Measurements from ENCODE around the gene HJV.

DNA sequence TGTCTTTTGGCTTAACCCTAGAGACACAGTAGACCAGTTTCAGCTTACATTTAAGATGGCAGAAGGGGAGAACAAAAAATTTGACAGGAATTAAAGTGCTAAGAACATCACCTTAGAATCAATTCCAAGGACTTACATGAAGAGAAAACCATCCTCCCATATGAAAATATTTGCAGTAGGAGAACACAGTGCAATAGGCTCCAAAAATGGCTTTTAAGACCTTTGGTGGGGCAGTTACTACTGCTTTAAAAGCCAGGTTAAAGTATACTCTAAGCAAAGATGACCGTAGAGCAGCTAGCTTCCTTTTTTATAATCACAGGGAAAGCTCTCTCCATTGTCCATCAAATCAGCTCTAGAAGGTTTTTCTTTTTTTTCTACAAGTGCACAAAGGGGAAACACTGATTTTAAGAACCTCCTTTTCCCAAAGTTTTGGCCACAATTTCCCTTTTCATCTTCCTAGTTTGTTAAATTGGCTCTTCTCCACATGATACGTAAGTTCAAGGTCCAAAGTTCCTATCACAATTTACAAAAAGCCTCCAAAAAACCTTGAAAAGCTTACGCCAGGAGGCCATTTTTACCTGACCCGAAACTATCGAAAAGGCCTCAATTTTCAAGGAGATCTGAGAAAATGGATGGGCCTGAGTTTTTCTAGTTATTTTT, 28.4 kb downstream of the HJV start:
- TF ChIP-seq RAD21 (IDR thresholded peaks at IDR 0.05; ENCODE audit: low read length), result no peak
- no peak for TF ChIP-seq CTCF (conservative IDR thresholded peaks at IDR 0.05; ENCODE audit: low read depth, low read length)
- no peak for TF ChIP-seq POLR2A (IDR thresholded peaks at IDR 0.05; ENCODE audit: low read depth, low read length)
- TF ChIP-seq BHLHE40 (IDR thresholded peaks at IDR 0.05; ENCODE audit: low read depth, low read length), result no peak
- TF ChIP-seq USF2 (IDR thresholded peaks at IDR 0.05; ENCODE audit: low read depth, low read length), result no peak
- no peak for TF ChIP-seq MXI1 (IDR thresholded peaks at IDR 0.05; ENCODE audit: borderline replicate concordance, low read depth, low read length)

Data from IMR-90 (cell line).